IPS-15b (cell line): Measurements from ENCODE around the gene KRT74.

ENCODE experiments used
- H3K27me3 ChIP-seq: one replicate; pipeline ENCODE4 v1.6.1; 2013; ENCODE audit warnings: low read length; ENCODE audit not compliant: control insufficient read depth, insufficient read depth
- H3K36me3 ChIP-seq: one replicate; pipeline ENCODE4 v1.6.1; 2013; ENCODE audit warnings: low read length; ENCODE audit not compliant: control insufficient read depth, insufficient read depth
- H3K4me1 ChIP-seq: one replicate; pipeline ENCODE4 v1.6.1; 2013; ENCODE audit warnings: mild to moderate bottlenecking, low read length; ENCODE audit not compliant: control insufficient read depth, insufficient read depth
- H3K4me3 ChIP-seq: one replicate; pipeline ENCODE4 v1.5.1; 2013; ENCODE audit warnings: low read depth, low read length
- H3K9ac ChIP-seq: one replicate; pipeline ENCODE4 v1.6.1; 2013; ENCODE audit warnings: low read depth, mild to moderate bottlenecking, low read length
- H3K9me3 ChIP-seq: one replicate; pipeline ENCODE4 v1.6.1; 2013; ENCODE audit warnings: mild to moderate bottlenecking, low read length; ENCODE audit not compliant: control insufficient read depth, insufficient read depth

KRT74 gene

DNA sequence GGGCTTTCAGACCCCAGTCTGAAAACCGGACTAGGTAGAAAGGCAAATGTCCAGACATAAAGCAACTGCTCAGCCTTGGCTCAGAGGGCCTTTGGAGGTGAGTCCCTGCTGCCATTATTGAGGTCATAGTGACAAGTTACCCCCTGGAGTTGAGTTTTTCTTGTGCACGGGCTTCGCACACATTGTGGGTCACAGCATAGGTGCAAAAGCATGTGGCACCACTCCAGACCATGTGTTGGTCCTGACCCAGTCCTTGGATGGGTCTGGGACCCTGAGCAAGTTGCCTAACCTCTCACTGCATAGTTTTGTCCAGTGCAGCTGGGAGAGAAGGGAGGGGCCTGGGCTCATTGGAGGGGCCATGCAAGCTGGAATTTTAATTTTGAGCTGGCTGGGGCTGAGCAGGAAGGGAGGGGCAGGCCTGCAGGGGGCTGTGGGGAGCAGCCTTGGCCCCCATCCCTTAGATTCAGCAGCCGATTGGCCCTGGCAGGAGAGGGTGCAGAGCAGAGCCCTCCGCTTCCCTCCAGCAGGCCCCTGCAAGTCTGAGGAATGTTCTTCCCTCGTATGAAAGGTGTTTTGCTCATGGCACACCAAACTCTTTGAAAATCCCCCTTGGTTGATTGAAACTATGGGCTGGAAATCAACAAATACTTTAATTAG, 49.3 kb downstream of the KRT74 start:
- no peak overlapping the region for H3K4me3 ChIP-seq
- no peaks in the 10 kb centered on the region for H3K9me3 ChIP-seq
- H3K9ac ChIP-seq: no peak overlapping the region
- H3K36me3 ChIP-seq: no peaks in the 10 kb centered on the region
- no peaks in the 10 kb centered on the region for H3K27me3 ChIP-seq
- no peaks in the 10 kb centered on the region for H3K4me1 ChIP-seq

DNA sequence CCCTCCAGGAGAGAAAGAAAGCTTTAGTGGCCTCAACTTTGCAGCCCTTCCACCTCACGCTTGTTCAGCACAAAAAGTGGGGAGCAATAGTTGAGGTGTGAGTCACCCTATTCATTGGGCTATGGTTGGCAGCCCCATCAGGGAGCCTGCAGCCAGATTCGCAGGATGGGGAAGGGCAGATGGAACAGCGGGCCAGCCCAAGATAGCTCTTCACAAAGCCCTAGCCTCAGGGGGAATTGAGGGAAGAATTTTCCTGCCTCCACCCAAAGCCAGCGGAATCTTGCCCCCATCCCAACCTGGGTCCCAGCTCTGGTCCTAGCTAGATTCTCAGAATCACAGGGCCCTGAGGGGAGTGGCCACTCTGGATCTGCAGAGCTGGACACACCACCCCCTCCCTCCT, 49.8 kb downstream of the KRT74 start:
- Histone ChIP-seq H3K9ac (no peak overlapping the region), H3K9me3 (no peaks in the 10 kb centered on the region), H3K27me3 (no peaks in the 10 kb centered on the region), H3K4me1 (no peaks in the 10 kb centered on the region), H3K4me3 (no peak overlapping the region), H3K36me3 (no peaks in the 10 kb centered on the region)

DNA sequence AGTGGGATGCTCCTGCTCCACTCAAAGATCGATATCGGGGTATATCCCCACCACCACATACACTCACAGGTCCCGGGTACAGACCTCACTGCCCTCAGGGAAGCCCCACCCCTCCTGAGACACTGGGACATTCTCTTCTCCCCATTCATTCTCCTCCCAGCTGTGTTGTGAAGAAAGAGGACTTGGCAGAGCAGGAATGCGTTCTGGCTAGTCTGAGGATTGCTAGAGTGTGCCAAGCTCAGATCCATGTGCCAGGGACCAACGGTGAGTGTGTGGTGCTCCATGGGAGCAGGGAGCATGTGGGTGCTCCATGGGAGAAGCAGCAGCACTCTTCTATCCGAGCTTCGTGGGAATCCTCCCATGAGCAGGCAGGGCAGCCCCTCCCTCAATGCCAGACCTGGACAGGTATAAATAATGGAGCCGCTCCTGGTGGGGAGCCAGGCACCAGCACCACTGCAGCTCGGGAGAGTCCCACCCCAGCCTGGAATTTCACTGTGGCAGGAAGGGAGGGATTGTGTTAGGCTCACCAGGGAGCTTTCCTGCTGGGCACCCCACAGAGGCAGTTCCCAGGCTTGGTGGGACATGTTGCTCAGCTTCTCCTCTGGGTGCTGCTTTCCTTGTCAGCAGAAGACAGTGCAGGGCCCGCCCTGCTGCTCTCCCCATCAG, 51.2 kb downstream of the KRT74 start:
- H3K9me3 ChIP-seq: no peaks in the 10 kb centered on the region
- H3K9ac ChIP-seq: no peak overlapping the region
- H3K4me3 ChIP-seq: no peak overlapping the region
- H3K27me3 ChIP-seq: no peaks in the 10 kb centered on the region
- no peaks in the 10 kb centered on the region for H3K36me3 ChIP-seq
- H3K4me1 ChIP-seq: no peaks in the 10 kb centered on the region

DNA sequence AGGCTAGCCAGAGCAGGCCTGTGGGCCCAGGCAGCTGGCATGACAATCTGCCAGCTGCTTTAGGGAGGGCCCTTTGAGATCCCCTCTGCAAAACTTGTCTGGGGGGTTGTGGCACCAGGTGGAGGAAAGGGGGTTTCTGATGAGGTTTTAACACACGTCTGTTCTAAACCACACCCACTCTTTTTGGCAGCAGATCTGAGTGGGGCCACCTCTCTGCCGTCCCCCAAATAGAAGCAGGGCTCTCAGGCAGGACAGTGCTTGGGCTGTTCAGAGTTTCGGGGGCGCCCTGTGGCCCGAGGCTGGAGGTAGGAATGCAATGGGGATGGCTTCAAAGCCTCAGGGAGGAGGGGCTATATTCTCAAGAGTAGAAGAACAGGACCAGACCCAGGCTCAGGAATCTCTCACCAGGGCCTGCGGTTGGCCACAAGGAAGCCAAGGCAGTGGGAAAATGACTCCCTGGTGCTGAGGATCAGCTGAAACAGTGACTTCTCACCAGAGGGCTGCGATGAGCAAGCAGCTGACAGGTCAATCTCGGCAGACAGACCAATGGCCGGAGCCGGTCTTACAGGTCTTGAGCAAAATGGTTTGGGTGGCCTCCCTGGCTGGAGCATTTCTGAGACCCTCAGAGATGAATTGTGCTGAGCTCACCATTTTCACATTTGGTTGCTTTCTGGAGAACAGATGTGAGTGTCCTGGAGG, 51.9 kb downstream of the KRT74 start:
- no peaks in the 10 kb centered on the region for H3K36me3 ChIP-seq
- no peaks in the 10 kb centered on the region for H3K9me3 ChIP-seq
- no peaks in the 10 kb centered on the region for H3K4me1 ChIP-seq
- no peak overlapping the region for H3K9ac ChIP-seq
- H3K4me3 ChIP-seq: no peak overlapping the region
- H3K27me3 ChIP-seq: no peaks in the 10 kb centered on the region

DNA sequence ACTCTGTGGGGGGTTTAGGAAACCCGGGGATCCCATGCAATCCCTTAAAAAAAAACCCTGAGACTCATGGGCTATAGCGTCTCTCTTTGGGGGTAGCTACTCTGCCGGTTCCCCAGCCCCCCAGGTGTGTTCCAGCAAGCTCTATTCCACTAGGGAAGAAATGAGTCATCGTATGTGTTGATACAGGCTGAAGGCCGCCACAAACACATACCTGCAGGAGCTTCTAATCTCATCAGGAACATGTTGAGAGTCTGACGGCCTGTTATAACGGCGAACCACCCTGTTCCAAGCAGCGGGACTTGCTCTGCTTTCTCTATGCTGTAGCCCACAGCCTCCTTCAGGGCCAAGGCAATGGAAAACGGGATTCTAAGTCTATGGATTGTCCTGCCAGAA, 52.5 kb downstream of the KRT74 start:
- Histone ChIP-seq H3K4me3 (no peak overlapping the region), H3K36me3 (no peaks in the 10 kb centered on the region), H3K4me1 (no peaks in the 10 kb centered on the region), H3K9ac (no peak overlapping the region), H3K27me3 (no peaks in the 10 kb centered on the region), H3K9me3 (no peaks in the 10 kb centered on the region)

DNA sequence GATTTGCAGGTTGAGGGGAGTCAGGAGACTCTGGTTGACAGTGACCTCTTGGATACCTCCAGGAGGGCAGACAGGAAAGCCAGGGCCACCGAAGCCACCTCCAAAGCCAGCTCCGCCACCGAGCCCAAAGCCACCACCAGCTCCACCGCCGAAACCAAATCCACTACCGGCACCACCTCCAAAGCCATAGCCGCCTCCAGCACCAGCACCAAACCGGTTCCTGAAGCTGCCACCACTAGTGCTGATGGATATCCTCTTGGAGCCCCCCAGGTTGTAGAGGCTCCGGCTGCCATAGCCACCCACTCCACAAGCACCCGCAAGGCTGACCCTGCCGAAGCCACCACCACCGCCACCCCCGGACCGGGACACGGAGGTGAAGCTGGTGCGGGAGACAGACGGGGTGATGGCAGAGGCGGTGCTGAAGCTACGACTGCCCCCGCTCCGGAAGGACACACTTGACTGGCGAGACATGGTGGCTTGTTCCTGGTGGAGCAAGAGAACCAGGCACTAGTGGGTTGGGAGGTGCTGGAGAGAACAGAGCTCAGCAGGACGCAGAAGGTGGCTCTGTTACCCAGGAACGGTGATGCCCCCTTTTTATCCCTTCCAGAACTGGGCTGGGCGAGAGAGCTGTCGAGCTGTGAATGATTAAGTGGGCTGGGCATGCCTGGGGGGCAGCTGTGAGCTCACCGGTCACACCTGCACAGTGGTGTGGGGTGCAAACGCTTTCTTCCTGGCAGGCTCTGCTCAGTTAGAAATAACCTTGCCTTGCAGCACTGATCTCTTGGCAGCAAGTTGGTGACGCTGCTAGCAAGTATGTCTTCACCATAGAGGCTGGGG, 53.6 kb downstream of the KRT74 start, which contains the start of gene KRT5:
KRT5 (minus strand) TSS at position 569 of the 837 bp plus-strand sequence; CDS start at position 471, 98 bp downstream.
- Histone ChIP-seq H3K36me3 (no peaks in the 10 kb centered on the region), H3K4me1 (no peaks in the 10 kb centered on the region), H3K27me3 (no peaks in the 10 kb centered on the region), H3K9me3 (no peaks in the 10 kb centered on the region), H3K4me3 (no peak within 1 kb of the TSS), H3K9ac (no peak within 1 kb of the TSS)

DNA sequence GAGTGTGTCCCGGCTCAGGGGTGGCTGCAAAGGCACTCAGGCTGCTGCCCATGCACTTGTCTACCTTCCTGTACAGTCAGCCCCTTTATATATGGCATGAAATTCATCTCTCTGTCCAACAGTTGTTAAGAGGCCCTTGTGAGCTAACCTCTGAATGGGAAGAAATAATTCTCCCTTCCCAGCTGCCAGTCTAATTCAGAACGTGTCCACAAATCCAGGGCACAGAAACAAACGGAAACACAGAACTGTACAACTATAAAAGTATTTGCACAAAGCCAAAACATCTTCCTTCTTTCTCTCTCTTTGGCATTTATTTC, 54.3 kb downstream of the KRT74 start:
- Histone ChIP-seq H3K9me3 (no peaks in the 10 kb centered on the region), H3K9ac (no peak overlapping the region), H3K27me3 (no peaks in the 10 kb centered on the region), H3K4me3 (no peak overlapping the region), H3K4me1 (no peaks in the 10 kb centered on the region), H3K36me3 (no peaks in the 10 kb centered on the region)

DNA sequence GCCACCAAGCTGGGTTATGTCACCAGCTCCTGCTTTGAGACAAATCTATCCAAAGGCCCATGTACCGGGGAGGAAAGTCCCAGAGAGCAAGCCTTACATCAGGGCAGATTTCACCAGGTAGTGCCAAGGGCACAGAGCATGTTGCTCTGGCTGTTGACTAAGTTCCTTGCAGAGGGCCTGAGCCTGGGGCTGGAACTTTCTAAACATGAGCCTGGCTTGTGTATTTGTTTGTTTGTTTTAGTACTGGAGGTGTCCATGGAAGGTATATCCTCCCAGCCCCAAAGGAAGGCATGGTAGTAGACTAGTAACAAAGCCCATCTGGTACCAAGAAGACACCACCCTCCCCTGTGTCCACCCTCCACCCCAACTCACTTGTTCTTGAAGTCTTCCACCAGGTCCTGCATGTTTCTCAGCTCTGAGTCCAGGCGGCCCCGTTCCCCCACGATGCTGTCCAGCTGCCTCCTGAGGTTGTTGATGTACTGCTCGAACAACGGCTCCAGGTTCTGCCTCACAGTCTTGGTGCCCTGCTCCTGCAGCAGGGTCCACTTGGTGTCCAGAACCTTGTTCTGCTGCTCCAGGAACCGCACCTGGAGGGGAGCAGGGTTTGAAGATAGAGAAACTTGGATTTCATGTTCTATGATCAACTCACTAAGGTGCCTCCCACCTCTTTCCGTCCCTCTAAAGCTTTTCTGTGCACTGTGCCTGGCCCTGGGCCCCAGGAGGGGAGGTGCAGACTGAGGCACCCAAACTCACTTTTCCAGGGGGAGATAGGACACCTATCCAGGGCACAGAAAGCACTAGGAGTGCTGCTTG, 54.9 kb downstream of the KRT74 start:
- Histone ChIP-seq H3K27me3 (no peaks in the 10 kb centered on the region), H3K4me1 (no peaks in the 10 kb centered on the region), H3K9me3 (no peaks in the 10 kb centered on the region), H3K4me3 (no peak overlapping the region), H3K36me3 (no peaks in the 10 kb centered on the region), H3K9ac (no peak overlapping the region)

DNA sequence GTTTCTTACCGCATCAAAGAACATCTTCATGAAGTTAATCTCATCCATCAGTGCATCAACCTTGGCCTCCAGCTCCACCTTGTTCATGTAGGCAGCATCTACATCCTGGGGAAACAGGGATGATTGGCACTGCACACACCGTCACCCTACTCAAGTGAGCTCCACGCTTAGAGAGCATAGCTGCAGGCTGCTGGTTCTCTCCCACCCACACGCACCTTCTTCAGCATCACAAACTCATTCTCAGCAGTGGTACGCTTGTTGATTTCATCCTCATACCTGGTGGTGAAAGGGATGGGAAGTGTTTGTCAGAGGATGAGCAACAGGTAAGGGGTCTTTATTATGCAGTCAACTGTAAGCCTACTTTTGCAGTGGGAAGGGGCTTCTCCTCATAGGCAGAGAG, 55.8 kb downstream of the KRT74 start:
- Histone ChIP-seq H3K9ac (no peak overlapping the region), H3K27me3 (no peaks in the 10 kb centered on the region), H3K4me3 (no peak overlapping the region), H3K36me3 (no peaks in the 10 kb centered on the region), H3K9me3 (no peaks in the 10 kb centered on the region), H3K4me1 (no peaks in the 10 kb centered on the region)

DNA sequence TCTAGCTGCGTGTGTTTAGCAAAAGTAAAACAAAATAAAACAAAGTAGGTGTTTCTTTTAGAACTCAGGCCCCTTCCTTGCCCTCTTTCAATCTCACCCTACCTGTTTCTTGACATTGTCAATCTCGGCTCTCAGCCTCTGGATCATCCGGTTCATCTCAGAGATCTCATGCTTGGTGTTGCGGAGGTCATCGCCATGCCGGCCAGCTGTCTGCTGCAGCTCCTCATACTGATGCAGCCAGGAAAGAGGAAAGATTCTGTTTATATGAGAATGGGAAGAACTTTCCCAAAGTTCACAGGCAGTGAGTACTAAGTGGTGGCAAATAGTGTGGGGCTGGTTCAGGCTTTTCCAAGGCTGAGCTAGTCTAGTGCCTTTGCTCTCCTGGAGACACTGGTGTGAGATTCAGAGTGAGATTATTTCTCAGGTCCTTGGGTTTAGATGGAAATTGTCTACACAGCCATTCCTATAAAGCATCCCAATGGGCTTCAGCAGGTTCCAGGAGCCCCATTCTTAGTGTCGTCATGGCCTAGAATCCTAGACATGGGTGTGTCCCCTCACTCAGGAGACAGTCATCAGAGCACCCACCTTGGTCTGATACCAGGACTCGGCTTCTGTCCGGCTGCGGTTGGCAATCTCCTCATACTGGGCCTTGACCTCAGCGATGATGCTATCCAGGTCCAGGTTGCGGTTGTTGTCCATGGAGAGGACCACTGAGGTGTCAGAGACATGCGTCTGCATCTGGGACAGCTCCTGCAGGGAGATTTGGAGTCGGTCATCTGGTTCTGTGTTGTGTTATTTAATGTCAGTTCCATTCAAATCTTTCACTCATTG, 56.4 kb downstream of the KRT74 start:
- no peak overlapping the region for H3K9ac ChIP-seq
- no peaks in the 10 kb centered on the region for H3K4me1 ChIP-seq
- no peak overlapping the region for H3K4me3 ChIP-seq
- H3K9me3 ChIP-seq: no peaks in the 10 kb centered on the region
- H3K36me3 ChIP-seq: no peaks in the 10 kb centered on the region
- H3K27me3 ChIP-seq: no peaks in the 10 kb centered on the region
